Upper lobe of left lung (tissue), 4 donors: ENCODE results near the gene NEBL.

Experiments
- EP300 ChIP-seq, 4 donors: sonication (generic); formaldehyde crosslinking; IDR thresholded peaks; one replicate each; pipeline ENCODE4 v1.5.1; 2017; ENCODE audit warnings: antibody characterized with exemption in 4 of 4, control low read depth in 2 of 4
- POLR2A ChIP-seq, 4 donors: fragments of 450-650 bp; IDR thresholded peaks; one replicate each; pipeline ENCODE4 v1.5.1; 2016 to 2017; ENCODE audit warnings: antibody characterized with exemption in 4 of 4, mild to moderate bottlenecking in 2 of 4
- POLR2AphosphoS5 ChIP-seq, 2 donors: sonication (generic); formaldehyde crosslinking; IDR thresholded peaks; one replicate each; pipeline ENCODE4 v1.5.1; 2017; ENCODE audit warnings: antibody characterized with exemption in 2 of 2
- TF ChIP-seq, protein P1 (sequence below), 6 experiments: fragments of 450-650 bp in 4 of 6; fragments of 200-600 bp in 2 of 6; sonication (generic) in 2 of 6; IDR thresholded peaks; one replicate each; pipeline ENCODE4 v1.5.1; 2016 to 2019; ENCODE audit warnings: antibody characterized with exemption in 6 of 6

GRCh38 chr10:20927456-20927855, 30.3 kb upstream of the NEBL start:
- TF ChIP-seq, protein P1, sequence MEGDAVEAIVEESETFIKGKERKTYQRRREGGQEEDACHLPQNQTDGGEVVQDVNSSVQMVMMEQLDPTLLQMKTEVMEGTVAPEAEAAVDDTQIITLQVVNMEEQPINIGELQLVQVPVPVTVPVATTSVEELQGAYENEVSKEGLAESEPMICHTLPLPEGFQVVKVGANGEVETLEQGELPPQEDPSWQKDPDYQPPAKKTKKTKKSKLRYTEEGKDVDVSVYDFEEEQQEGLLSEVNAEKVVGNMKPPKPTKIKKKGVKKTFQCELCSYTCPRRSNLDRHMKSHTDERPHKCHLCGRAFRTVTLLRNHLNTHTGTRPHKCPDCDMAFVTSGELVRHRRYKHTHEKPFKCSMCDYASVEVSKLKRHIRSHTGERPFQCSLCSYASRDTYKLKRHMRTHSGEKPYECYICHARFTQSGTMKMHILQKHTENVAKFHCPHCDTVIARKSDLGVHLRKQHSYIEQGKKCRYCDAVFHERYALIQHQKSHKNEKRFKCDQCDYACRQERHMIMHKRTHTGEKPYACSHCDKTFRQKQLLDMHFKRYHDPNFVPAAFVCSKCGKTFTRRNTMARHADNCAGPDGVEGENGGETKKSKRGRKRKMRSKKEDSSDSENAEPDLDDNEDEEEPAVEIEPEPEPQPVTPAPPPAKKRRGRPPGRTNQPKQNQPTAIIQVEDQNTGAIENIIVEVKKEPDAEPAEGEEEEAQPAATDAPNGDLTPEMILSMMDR (IDR thresholded peaks at IDR 0.05): no peak
- TF ChIP-seq POLR2A (IDR thresholded peaks at IDR 0.05) (no peak), EP300 (IDR thresholded peaks at IDR 0.05) (no peak), POLR2AphosphoS5 (IDR thresholded peaks at IDR 0.05) (no peak)
